ENCODE measurements around the gene GALNT16.

GALNT16 gene

DNA sequence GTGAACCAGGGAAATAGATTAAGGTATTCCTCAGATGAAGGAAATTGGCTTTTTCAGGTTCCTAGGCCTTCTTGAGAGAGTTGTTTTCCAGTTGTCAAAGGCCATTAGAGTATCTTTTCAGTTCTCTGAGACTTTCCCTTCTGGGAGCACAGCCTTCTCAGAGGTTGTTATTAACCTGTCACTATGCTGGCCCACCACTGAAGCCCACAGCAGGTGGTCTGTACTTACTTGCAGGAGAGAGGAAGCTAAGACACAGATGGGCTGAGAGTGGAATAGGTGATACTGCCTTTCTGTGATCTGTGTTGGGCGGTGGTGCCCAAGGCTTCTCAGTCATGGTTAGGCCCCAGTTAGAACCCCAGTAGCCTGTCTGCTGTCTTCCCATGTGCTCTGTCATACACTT is 22.8 kb upstream of the GALNT16 start:
- H3K79me2 ChIP-seq (ENCODE audit: insufficient read depth, low read depth), result no peaks in the 10 kb centered on the region
- H3K4me3 ChIP-seq (IDR thresholded peaks at IDR 0.05; ENCODE audit: insufficient read depth, low read depth, low read length), result no peak overlapping the region
- TF ChIP-seq, protein P1, sequence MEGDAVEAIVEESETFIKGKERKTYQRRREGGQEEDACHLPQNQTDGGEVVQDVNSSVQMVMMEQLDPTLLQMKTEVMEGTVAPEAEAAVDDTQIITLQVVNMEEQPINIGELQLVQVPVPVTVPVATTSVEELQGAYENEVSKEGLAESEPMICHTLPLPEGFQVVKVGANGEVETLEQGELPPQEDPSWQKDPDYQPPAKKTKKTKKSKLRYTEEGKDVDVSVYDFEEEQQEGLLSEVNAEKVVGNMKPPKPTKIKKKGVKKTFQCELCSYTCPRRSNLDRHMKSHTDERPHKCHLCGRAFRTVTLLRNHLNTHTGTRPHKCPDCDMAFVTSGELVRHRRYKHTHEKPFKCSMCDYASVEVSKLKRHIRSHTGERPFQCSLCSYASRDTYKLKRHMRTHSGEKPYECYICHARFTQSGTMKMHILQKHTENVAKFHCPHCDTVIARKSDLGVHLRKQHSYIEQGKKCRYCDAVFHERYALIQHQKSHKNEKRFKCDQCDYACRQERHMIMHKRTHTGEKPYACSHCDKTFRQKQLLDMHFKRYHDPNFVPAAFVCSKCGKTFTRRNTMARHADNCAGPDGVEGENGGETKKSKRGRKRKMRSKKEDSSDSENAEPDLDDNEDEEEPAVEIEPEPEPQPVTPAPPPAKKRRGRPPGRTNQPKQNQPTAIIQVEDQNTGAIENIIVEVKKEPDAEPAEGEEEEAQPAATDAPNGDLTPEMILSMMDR (conservative IDR thresholded peaks at IDR 0.05; ENCODE audit: low read depth, low read length), result no peak
- no peak overlapping the region for H3K9ac ChIP-seq
- H3K4me2 ChIP-seq, result no peak overlapping the region
- H2AFZ ChIP-seq (ENCODE audit: low read depth), result no peak overlapping the region
- no peaks in the 10 kb centered on the region for H3K27me3 ChIP-seq (ENCODE audit: insufficient read depth, low read depth)
- no peaks in the 10 kb centered on the region for H3K36me3 ChIP-seq (ENCODE audit: insufficient read depth)
- no peak overlapping the region for H3K27ac ChIP-seq
- no peaks in the 10 kb centered on the region for H4K20me1 ChIP-seq (ENCODE audit: insufficient read depth)
- no peaks in the 10 kb centered on the region for H3K4me1 ChIP-seq (ENCODE audit: low read depth, poor library complexity, severe bottlenecking)

DNA sequence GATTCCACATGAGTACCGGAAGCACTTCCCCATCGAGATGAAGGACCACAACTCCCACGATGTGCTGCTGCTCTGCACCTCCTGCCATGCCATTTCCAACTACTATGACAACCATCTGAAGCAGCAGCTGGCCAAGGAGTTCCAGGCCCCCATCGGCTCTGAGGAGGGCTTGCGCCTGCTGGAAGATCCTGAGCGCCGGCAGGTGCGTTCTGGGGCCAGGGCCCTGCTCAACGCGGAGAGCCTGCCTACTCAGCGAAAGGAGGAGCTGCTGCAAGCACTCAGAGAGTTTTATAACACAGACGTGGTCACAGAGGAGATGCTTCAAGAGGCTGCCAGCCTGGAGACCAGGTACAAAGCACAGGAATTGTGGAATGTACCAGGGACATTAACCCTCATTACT is 22.4 kb upstream of the GALNT16 start:
- H4K20me1 ChIP-seq (ENCODE audit: insufficient read depth), result no peaks in the 10 kb centered on the region
- TF ChIP-seq, protein P1 (conservative IDR thresholded peaks at IDR 0.05; ENCODE audit: low read depth, low read length), result no peak
- no peak overlapping the region for H3K4me2 ChIP-seq
- no peak overlapping the region for H3K4me3 ChIP-seq (IDR thresholded peaks at IDR 0.05; ENCODE audit: insufficient read depth, low read depth, low read length)
- no peaks in the 10 kb centered on the region for H3K4me1 ChIP-seq (ENCODE audit: low read depth, poor library complexity, severe bottlenecking)
- H2AFZ ChIP-seq (ENCODE audit: low read depth), result no peak overlapping the region
- no peak overlapping the region for H3K27ac ChIP-seq
- H3K27me3 ChIP-seq (ENCODE audit: insufficient read depth, low read depth), result no peaks in the 10 kb centered on the region
- no peaks in the 10 kb centered on the region for H3K79me2 ChIP-seq (ENCODE audit: insufficient read depth, low read depth)
- no peak overlapping the region for H3K9ac ChIP-seq
- H3K36me3 ChIP-seq (ENCODE audit: insufficient read depth), result no peaks in the 10 kb centered on the region

DNA sequence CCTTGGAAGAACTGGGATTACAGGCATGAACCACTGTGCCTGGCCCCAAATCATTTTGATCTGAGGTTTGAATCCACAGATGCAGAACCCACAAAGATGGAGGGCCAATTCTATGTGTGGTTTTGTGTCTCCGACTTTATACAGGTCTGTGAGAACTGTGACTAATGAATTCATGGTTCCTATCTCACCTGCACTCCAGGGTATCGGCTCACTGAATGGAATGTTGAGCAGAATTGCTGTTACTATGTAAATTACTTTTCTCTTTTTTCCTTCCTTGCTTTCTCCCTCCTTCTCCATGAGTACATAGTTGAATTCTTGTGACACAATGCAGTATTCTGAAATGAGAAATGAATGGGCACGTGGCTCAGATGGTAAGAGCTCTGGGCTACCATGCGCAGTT is 21.1 kb upstream of the GALNT16 start:
- Histone ChIP-seq H2AFZ (ENCODE audit: low read depth) (no peak overlapping the region), H3K4me1 (ENCODE audit: low read depth, poor library complexity, severe bottlenecking) (no peaks in the 10 kb centered on the region), H3K79me2 (ENCODE audit: insufficient read depth, low read depth) (no peaks in the 10 kb centered on the region), H3K9ac (no peak overlapping the region), H3K27ac (no peak overlapping the region), H3K27me3 (ENCODE audit: insufficient read depth, low read depth) (no peaks in the 10 kb centered on the region), H3K4me3 (IDR thresholded peaks at IDR 0.05; ENCODE audit: insufficient read depth, low read depth, low read length) (no peak overlapping the region), H3K4me2 (no peak overlapping the region), H3K36me3 (ENCODE audit: insufficient read depth) (no peaks in the 10 kb centered on the region), H4K20me1 (ENCODE audit: insufficient read depth) (no peaks in the 10 kb centered on the region)
- TF ChIP-seq, protein P1 (conservative IDR thresholded peaks at IDR 0.05; ENCODE audit: low read depth, low read length), result no peak

DNA sequence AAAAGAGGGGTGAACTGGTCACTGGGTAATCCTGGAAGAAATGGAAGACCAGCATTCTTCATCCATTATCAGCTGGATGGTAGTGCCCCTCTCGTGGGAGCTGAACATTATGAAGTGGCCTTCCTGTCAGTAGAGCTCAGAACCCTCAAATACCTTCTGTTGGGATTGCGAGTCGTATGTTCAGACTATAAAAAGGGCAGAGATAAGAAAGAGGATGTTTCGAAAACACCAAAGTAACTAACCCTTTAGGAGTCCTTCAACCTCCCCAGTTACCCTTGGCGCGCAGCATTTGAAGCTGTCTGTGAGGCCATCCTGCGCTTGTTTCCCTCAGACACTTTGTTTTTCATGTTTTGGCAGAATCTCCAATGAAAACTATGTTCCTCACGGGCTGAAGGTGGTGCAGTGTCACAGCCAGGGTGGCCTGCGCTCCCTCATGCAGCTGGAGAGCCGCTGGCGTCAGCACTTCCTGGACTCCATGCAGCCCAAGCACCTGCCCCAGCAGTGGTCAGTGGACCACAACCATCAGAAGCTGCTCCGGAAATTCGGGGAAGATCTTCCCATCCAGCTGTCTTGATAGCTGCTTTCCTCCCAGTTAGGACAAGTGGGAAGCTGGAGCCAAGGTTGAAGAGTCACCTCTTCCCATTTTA is 19.3 kb upstream of the GALNT16 start:
- Histone ChIP-seq H2AFZ (ENCODE audit: low read depth) (no peak overlapping the region), H3K27ac (no peak overlapping the region), H4K20me1 (ENCODE audit: insufficient read depth) (no peaks in the 10 kb centered on the region), H3K9ac (no peak overlapping the region), H3K4me1 (ENCODE audit: low read depth, poor library complexity, severe bottlenecking) (no peaks in the 10 kb centered on the region), H3K36me3 (ENCODE audit: insufficient read depth) (no peaks in the 10 kb centered on the region), H3K4me3 (IDR thresholded peaks at IDR 0.05; ENCODE audit: insufficient read depth, low read depth, low read length) (no peak overlapping the region), H3K27me3 (ENCODE audit: insufficient read depth, low read depth) (no peaks in the 10 kb centered on the region), H3K79me2 (ENCODE audit: insufficient read depth, low read depth) (no peaks in the 10 kb centered on the region), H3K4me2 (no peak overlapping the region)
- TF ChIP-seq, protein P1 (conservative IDR thresholded peaks at IDR 0.05; ENCODE audit: low read depth, low read length), result no peak
